Aorta (tissue), 5 donors: ENCODE measurements around the gene ESRP2. TPM values are rescaled to one million over a fixed set of nuclear protein-coding genes. Genes with fewer than 3 reads are reported as not detected.

Experiments
- ATAC-seq: fragments of 200-7000 bp; cut with Tn5 transposase; one replicate; pipeline ENCODE4 v1.9.1; 2022; ENCODE audit warnings: moderate library complexity; ENCODE audit not compliant: low FRiP score
- DNase-seq, 2 donors: peaks; one replicate each; pipeline ENCODE4 v3.0.0-alpha.2; 2020
- H3K27ac ChIP-seq, 2 donors: one replicate each; pipeline ENCODE4 v1.5.1; 2013; ENCODE audit warnings: low read length in 2 of 2, mild to moderate bottlenecking in 2 of 2, moderate library complexity in 2 of 2, control low read depth in 1 of 2, inconsistent platforms in 1 of 2, low read depth in 1 of 2
- H3K27me3 ChIP-seq, 2 donors: one replicate each; pipeline ENCODE4 v1.6.1; 2013; ENCODE audit warnings: control low read depth in 1 of 2, low read length in 1 of 2, mild to moderate bottlenecking in 1 of 2, moderate library complexity in 1 of 2; ENCODE audit not compliant: insufficient read depth in 2 of 2, control insufficient read depth in 1 of 2
- H3K36me3 ChIP-seq, 2 donors: one replicate each; pipeline ENCODE4 v1.6.1; 2013; ENCODE audit warnings: control low read depth in 1 of 2, low read length in 1 of 2, mild to moderate bottlenecking in 1 of 2; ENCODE audit not compliant: insufficient read depth in 2 of 2, control insufficient read depth in 1 of 2
- H3K4me1 ChIP-seq, 2 donors: one replicate each; pipeline ENCODE4 v1.6.1; 2013; ENCODE audit warnings: low read length in 2 of 2, control low read depth in 1 of 2, mild to moderate bottlenecking in 1 of 2, moderate library complexity in 1 of 2; ENCODE audit not compliant: insufficient read depth in 2 of 2, control insufficient read depth in 1 of 2
- H3K4me3 ChIP-seq, 2 donors: one replicate each; pipeline ENCODE4 v1.5.1; 2013; ENCODE audit warnings: low read length in 2 of 2, control low read depth in 1 of 2, mild to moderate bottlenecking in 1 of 2
- H3K9me3 ChIP-seq: one replicate; pipeline ENCODE4 v1.6.1; 2013; ENCODE audit warnings: mild to moderate bottlenecking, low read length; ENCODE audit not compliant: control insufficient read depth
- WGBS, 2 donors: extraction: QIAGEN DNeasy Blood & Tissue Kit; methylation state at CpG; one replicate each; pipeline ENCODE4 v1.1.7; 2013; 5-methylcytosine and 5-hydroxymethylcytosine counted together
- intact Hi-C, 2 donors: fragments of 100-400 bp; cut with DNase I; formaldehyde crosslinking; loops; one replicate each; pipeline versions ENCODE4 v1.14.2 to v1.15.0; 2022
- long read RNA-seq, 2 donors: library from polyadenylated mRNA; unstranded; transcript quantifications; one replicate each; pipeline ENCODE4 v2.0.0, GENCODE V29; 2020 to 2021
- polyA plus RNA-seq, 2 donors: library from polyadenylated mRNA; stranded (reverse); fragments of 200-250 nt; gene quantifications; one replicate each; pipeline ENCODE4 v1.2.3, GENCODE V29; 2013
- total RNA-seq, 2 donors: library from RNA; stranded (reverse); fragmentation: NEBNext Ultra II Directional; extraction: Animal tissue kit (Norgen Biotek cat#: 25700); gene quantifications; one replicate each; pipeline ENCODE4 v1.2.1, GENCODE V29; 2021
- donor health status: healthy with polysubstance abuse.
- donor health status: Bipolar disorder and iron deficiency.
- donor health status: DM: no; HTN: no; CAD: no.
- donor health status: DM: no; HTN: no; CAD: no.
- donor health status: DM: yes; HTN: yes; CAD: no.

Gene ESRP2
- under 1 TPM; 0.36 to 0.60 TPM for total RNA-seq
- polyA plus RNA-seq: 1 to 10 TPM in 1 of 2 donors, under 1 TPM in 1; 0.03 to 2.3 TPM
- long read RNA-seq, donor 1: 0 reads
- long read RNA-seq, donor 2: 0 reads

DNA sequence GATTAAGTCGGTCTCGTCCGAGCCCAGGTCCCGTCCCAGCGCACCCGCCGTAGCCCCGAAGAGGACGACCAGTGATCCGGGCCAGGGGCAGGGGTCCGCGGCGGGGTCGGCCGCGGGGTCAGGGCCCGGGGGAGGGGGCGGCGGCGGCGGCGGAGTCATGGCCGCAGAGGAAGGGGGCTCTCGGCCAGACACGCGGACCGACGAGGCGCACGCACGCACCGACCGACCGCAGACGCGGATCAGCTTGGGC is at the start of gene ESRP2:
ESRP2 (minus strand) TSS at position 241 of the 250 bp plus-strand sequence; CDS start at position 159, 82 bp downstream.
- H3K27me3 ChIP-seq: no peaks in the 10 kb centered on the region
- ATAC-seq: no peak
- H3K4me3 ChIP-seq: no peak within 1 kb of the TSS
- no peaks in the 10 kb centered on the region for H3K9me3 ChIP-seq
- H3K27ac ChIP-seq: peak within 1 kb of the TSS in 1 of 2 donors; percentile 35
- WGBS, 2 donors: 7 to 8% methylated on average over 36 of the region's 36 CpGs
- no peaks in the 10 kb centered on the region for H3K36me3 ChIP-seq
- peak in 1 of 2 donors; percentile 60 for DNase-seq
- intact Hi-C loops: loop anchor here in 1 of 2 donors (10.0 kb wide), 1 partner anchor 151 kb away; the partner anchor contains the start of gene NFATC3
- H3K4me1 ChIP-seq: no peaks in the 10 kb centered on the region

DNA sequence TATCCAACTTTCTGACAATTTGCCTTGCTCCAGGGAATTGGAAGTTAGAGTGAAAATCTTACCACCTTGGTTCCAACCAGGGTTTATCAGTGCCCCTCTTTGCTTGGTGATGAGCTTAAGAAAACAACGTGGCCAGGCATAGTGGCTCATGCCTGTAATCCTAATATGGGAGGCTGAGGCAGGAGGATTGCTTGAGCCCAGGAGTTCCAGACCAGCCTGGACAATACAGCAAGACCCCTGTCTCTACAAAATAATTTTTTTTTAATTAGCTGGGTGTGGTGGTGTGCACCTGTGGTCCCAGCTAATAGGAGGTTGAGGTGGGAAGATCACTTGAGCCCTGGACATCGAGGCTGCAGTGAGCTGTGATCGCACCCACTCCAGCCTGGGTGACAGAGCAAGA is 49.8 kb upstream of the ESRP2 start:
- Histone ChIP-seq H3K4me3 (no peak overlapping the region), H3K9me3 (no peaks in the 10 kb centered on the region), H3K27ac (no peak overlapping the region), H3K4me1 (peaks cover 0 to 3% of the 10 kb centered on the region in 2 donors), H3K27me3 (no peaks in the 10 kb centered on the region), H3K36me3 (peaks cover 3 to 6% of the 10 kb centered on the region in 2 donors)
- 90 to 95% methylated on average over 3 of the region's 3 CpGs for WGBS, 2 donors
- ATAC-seq (no peak), DNase-seq (no peak)
- intact Hi-C loops: no loop called here

DNA sequence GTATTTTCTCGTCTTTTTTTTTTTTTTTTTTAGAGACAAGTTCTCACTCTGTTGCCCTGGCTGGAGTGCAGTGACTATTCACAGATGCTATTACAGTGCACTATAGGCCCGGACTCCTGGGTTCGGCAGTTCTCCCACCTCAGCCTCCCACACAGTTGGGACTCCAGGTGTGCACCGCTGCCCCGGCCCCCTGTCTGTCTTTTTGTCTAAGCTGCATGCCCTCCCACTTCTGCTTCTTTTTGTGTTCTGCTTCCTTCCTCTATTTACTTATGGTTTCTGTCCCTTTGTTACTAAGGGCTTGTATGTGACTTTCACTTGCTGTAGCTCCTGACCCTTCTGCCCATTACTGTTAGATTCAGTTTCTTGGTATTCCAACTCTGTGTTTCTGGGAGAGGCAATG is 48.9 kb upstream of the ESRP2 start:
- H3K4me3 ChIP-seq: no peak overlapping the region
- no peaks in the 10 kb centered on the region for H3K27me3 ChIP-seq
- H3K4me1 ChIP-seq: peaks cover 0 to 3% of the 10 kb centered on the region in 2 donors
- no peak overlapping the region for H3K27ac ChIP-seq
- intact Hi-C loops: no loop called here
- 82 to 91% methylated on average over 4 to 5 of the region's 5 CpGs for WGBS, 2 donors
- ATAC-seq (no peak), DNase-seq (no peak)
- H3K9me3 ChIP-seq: no peaks in the 10 kb centered on the region
- H3K36me3 ChIP-seq: peaks cover 3 to 4% of the 10 kb centered on the region in 2 donors

DNA sequence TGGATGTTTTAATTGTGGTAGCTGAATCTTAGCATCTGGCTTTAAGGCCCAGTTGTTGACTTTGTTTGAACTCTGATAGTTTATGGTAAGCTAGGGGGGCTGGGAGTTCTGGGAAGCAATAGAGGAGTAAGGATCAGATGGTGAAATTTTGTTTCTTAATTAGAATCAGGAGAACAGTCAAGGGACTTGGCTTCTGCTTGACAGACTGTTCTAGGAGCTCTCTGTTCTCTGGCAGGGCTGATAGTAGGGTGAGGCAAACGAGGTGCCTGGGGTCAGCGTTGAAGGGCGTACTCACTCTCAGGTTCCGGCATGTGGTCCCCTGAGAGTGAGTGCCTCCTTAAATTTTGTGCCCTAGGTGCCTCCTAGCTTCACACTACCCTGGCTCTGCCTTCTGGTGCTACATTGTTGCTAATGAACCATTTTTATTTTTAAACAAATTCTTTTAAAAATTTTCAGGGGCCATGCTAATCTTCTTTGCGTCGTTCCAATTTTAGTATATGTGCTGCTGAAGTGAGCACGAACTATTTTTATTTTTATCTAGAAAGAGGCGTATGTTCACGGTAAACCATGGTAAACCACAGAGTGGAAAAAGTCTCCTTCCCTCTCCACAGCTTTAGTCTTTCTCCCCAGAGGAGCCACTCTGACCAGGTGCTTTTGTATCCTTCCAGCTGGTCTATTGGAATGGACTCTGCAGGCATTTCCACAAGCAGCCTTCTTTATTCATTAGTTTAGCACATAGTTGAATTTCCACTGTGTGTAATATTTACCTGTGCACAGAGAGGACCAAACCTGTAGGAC is 48.1 kb upstream of the ESRP2 start:
- Histone ChIP-seq H3K4me3 (no peak overlapping the region), H3K9me3 (no peaks in the 10 kb centered on the region), H3K4me1 (peaks cover 0 to 3% of the 10 kb centered on the region in 2 donors), H3K36me3 (peaks cover 3 to 4% of the 10 kb centered on the region in 2 donors), H3K27ac (no peak overlapping the region), H3K27me3 (no peaks in the 10 kb centered on the region)
- ATAC-seq (peak; percentile 53), DNase-seq (no peak)
- intact Hi-C loops: no loop called here
- 58 to 64% methylated on average over 9 of the region's 9 CpGs for WGBS, 2 donors

DNA sequence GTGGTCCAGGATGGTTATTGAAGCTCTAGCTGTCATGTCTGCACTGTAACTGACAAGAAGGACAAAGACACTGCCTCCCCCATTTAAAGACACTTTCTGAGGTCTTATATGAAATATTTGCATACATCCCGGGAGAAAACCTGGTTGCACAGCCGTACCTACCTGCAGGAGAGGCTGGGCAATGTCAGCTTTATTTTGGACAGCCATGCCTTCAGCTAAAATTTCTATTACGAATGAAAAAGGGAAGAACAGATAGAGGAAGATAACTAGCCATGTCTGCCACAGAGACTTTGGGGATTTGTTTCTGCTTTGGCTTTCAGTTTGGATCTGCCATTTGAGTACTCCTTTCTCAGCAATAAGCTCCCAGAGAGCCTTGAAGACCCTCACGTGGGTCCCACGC is 47.4 kb upstream of the ESRP2 start:
- no peaks in the 10 kb centered on the region for H3K27me3 ChIP-seq
- H3K9me3 ChIP-seq: no peaks in the 10 kb centered on the region
- H3K4me1 ChIP-seq: peaks cover 0 to 3% of the 10 kb centered on the region in 2 donors
- ATAC-seq (no peak), DNase-seq (no peak)
- intact Hi-C loops: no loop called here
- H3K4me3 ChIP-seq: no peak overlapping the region
- H3K36me3 ChIP-seq: peaks cover 3 to 4% of the 10 kb centered on the region in 2 donors
- WGBS, 2 donors: 68 to 71% methylated on average over 5 of the region's 5 CpGs
- H3K27ac ChIP-seq: no peak overlapping the region

DNA sequence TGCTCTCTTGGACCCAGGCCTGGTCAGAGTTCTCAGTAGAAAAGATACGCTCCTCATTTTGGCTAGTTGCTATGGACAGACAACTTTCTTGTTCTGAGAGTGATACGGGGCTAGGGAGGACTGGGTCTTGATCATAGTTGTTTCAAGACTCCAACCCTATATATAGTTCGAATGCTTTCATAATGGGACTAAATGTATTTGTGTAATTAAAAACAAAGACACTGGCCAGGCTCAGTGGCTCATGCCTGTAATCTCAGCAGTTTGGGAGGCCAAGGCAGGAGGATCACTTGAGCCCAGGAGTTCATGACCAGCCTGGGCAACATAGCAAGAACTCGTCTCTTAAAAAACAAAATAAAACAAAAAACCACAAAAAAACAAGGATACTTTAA is 46.1 kb upstream of the ESRP2 start:
- Histone ChIP-seq H3K4me3 (no peak overlapping the region), H3K27me3 (no peaks in the 10 kb centered on the region), H3K27ac (no peak overlapping the region), H3K9me3 (no peaks in the 10 kb centered on the region), H3K4me1 (no peaks in the 10 kb centered on the region), H3K36me3 (peaks cover 3 to 4% of the 10 kb centered on the region in 2 donors)
- WGBS, 2 donors: 75 to 85% methylated on average over 4 of the region's 4 CpGs
- intact Hi-C loops: no loop called here
- no peak for DNase-seq
- no peak for ATAC-seq

DNA sequence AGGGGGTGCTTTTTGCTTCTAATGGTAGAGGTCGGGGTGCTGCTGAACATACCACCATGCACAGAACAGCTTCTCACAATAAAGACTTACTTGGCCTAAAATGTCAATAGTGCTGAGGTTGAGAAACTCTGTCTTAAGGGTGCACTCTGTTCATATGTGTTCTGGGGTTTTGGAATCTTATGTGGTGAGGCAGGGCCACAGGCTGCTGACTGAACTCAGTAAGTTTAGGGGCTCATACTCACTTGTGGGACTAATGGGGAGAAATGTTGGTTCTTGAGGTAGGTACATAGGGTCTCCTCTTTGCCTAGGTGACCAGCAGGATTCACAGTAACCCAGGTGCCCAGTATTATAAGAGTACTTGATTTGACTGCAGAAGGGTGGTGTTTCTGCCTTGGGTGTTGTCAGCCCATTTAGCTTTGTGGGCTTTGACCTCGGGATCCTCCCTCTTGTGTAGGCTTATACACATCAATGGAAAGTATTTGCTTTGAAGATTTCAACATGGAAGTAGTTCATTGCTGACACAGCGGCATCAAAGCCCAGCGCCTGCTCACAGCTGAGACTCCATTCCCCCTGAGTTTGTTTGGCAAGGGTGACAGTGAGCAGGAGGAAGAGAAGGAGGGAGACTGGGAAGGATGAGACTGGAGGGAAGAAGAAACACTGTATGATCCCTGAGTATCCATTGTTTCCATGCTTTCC is 45.6 kb upstream of the ESRP2 start:
- Histone ChIP-seq H3K27me3 (no peaks in the 10 kb centered on the region), H3K9me3 (no peaks in the 10 kb centered on the region), H3K27ac (no peak overlapping the region), H3K36me3 (peaks cover 3 to 4% of the 10 kb centered on the region in 2 donors), H3K4me1 (no peaks in the 10 kb centered on the region), H3K4me3 (no peak overlapping the region)
- WGBS, 2 donors: 91 to 94% methylated on average over 4 of the region's 4 CpGs
- intact Hi-C loops: no loop called here
- no peak for DNase-seq
- no peak for ATAC-seq

DNA sequence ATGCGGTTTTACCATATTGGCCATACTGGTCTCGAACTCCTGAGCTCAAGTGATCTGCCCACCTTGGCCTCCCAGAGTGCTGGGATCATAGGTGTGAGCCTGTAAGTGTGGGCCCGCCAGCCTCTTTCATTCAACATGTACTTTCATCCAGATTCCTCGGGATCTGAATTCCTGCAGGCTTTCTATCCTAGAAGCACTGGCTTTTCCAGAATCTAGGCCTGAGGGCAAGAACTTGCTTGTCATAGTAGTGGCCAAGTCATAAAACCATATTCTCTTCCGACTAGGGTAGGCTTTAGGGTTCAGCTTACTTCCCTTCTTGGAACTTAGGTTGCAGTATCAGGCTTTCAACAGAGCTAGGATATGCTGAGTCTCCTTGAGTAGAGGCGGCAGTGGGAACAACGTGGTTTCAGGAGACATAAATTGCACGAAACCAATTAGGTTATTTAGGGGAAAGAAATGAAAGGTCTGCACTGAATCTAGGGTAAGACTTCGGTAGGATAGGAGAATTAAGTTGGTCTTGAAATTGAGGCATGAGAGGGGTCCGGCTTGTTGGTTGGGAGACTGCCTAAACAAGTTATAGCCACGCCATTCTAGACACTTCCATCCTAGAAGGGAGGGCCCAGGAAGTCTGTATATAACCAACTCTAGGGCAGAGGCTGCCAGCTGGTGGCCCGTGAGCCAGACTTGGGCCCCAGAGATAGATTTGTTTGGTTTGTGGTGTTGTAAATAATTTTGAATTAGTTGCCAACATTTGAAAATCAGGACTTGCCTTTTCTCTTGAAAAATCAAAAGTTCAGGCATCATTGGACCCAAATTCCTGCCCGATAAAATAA is 44.0 kb upstream of the ESRP2 start:
- WGBS, 2 donors: 90 to 92% methylated on average over 13 of the region's 13 CpGs
- Histone ChIP-seq H3K36me3 (peaks cover 4 to 5% of the 10 kb centered on the region in 2 donors), H3K4me3 (no peak overlapping the region), H3K4me1 (no peaks in the 10 kb centered on the region), H3K9me3 (no peaks in the 10 kb centered on the region), H3K27me3 (no peaks in the 10 kb centered on the region), H3K27ac (no peak overlapping the region)
- ATAC-seq (no peak), DNase-seq (no peak)
- intact Hi-C loops: no loop called here
